Ureter (tissue), 1 donor: ENCODE data around the gene PCSK5. TPM values are rescaled to one million over a fixed set of nuclear protein-coding genes. Genes with fewer than 3 reads are reported as not detected.

ENCODE experiments used
- DNase-seq: peaks from one replicate; pipeline ENCODE4 v3.0.0-alpha.2; 2020; ENCODE audit warnings: low spot score
- total RNA-seq: library from RNA; stranded (reverse); gene quantifications from one replicate; pipeline ENCODE4 v1.2.4, GENCODE V29; 2023
- donor health status: DM: yes; HTN: yes; CAD: no.

PCSK5 gene
- total RNA-seq, 1 donor from 2014 or later: 13.8 TPM

DNA sequence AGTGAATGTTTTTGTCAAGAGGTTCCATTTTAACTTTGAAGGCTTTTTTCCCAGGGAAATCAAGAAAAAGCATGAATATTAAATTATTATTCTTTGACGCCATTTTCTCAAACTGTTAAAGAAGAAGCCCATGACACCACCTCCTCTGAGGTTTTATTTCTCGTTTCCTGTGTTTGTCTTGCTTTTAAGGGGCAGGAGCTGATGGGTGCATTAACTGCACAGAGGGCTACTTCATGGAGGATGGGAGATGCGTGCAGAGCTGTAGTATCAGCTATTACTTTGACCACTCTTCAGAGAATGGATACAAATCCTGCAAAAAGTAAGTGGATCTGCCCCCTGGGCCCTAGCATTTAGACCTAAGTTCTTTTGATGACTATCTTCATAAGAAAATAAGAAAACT is 298.4 kb downstream of the PCSK5 start:
- DNase-seq: no peak

GRCh38 chr9:76191493-76191892 is 301.0 kb downstream of the PCSK5 start:
- no peak for DNase-seq

GRCh38 chr9:76192013-76192412 is 301.5 kb downstream of the PCSK5 start:
- DNase-seq: no peak

GRCh38 chr9:76194896-76195295 is 304.4 kb downstream of the PCSK5 start:
- DNase-seq: no peak

DNA sequence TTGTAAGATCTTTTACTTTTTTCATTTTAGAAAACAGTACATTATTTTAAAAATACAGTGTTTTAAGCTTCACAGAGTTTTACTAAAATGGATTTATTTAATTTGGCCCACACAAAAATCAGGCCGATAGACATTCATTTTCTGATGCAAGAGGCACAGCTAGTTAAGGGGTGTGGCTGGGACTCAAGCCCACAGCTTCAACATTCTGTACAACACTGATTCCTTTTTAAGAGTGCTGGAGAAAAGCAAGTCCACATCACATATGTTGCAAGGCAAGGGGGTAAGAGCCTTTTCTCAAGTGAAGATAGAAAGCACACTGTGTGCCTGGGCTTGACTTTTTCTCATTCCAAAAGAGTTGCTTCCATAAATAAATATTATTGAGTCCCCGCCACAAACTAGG is 307.9 kb downstream of the PCSK5 start:
- DNase-seq: no peak

DNA sequence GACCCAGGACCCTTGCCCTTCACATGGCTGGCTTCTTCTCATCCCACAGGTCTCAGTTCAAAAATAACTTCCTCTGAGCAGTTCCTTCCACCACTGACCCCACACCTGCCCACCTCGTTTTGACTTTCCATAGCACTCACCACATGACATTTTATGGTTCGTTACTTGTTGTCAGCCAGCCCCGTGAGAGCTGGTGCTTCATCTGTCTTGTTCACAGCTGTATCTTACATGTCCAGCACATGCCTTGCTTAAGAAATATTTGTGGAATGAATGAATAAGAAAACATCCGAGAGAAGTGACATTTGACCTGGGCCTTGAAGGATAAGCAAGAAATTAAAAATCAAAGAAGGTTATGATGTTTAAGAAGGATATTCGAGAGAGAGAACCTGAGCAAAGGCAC is 309.8 kb downstream of the PCSK5 start:
- no peak for DNase-seq

GRCh38 chr9:76200745-76201144 is 310.3 kb downstream of the PCSK5 start:
- no peak for DNase-seq

DNA sequence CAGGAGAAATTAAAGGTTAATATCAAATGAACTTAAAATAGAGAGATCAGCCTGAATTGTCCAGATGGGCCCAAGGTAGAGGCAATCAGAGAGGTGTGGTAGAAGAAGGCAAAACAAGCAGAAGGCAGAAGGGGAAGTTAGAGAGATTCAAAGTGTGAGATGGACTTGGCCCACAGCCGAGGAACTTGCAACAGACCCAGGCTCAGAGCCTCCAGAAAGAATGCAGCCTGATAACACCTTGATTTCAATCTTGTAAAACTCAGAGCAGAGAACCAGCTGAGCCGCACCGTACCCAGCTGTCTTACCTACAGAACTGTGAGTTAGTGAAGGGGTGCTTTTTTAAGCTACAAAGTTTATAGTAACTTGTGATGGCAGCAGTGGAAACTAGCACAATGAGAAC is 312.9 kb downstream of the PCSK5 start:
- peak; percentile 63 for DNase-seq

- no peak for DNase-seq
These were observed 316.3 kb downstream of the PCSK5 start for GRCh38 chr9:76206821-76207220.

- DNase-seq: no peak
These were observed 323.3 kb downstream of the PCSK5 start for GRCh38 chr9:76213751-76214150.

GRCh38 chr9:76215066-76215465 is 324.6 kb downstream of the PCSK5 start:
- no peak for DNase-seq

- DNase-seq: no peak
These were observed 325.7 kb downstream of the PCSK5 start for GRCh38 chr9:76216161-76216649.

GRCh38 chr9:76218117-76218885 is 327.8 kb downstream of the PCSK5 start:
- DNase-seq: no peak

DNA sequence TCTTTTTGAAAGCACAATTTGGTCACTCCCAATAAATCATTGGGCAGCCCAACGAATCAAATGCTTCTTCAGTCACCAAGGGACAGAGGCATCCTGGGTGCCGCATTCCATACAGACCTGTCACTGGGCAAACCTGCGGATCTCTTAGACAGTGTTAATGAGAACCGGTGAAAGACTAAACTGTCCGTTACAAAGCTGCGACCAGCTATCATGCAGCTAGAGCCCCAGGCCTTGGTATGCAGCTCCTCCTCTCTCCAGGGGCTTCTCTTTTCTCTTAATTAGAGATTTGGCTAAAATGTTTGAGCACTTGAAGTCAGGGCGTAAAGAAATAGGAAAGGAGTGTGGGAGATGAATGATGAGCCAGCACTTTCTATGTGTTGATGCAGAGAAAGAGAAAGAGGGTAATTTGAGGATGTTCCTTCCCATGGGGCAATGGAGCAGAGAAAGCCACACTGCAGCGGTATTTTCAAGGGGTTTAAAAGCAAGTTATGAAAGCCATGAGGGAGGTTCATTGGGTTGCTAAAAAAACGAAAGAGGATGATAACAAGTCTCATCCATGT is 328.5 kb downstream of the PCSK5 start:
- no peak for DNase-seq

DNA sequence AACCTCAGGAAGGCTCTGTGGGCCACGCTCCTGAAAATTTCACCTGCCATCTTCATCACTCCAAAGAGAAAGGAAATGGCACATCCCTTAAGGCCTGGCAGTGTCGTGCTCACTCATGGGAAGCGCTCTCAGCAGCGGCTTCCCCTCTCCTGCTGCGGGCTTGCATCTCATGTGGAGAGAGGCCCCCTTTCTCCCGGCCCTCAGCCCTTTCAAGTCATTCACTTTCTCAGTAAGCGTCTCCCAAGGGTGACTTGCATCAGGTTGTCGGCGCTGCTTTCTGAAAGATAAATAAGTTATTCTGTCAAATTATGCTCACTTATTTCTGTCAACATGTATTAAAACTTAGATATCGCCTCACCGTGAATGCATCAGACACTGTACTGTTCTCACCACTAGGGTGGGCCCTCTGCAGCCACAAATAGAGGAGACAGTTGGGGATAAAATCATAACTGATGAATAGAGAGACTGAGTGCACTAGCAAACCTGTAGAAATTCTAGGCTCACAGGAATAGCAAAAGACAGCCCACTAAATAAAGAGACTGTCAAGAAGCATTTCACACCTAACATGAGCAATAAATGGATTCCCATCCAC is 329.2 kb downstream of the PCSK5 start:
- no peak for DNase-seq

DNA sequence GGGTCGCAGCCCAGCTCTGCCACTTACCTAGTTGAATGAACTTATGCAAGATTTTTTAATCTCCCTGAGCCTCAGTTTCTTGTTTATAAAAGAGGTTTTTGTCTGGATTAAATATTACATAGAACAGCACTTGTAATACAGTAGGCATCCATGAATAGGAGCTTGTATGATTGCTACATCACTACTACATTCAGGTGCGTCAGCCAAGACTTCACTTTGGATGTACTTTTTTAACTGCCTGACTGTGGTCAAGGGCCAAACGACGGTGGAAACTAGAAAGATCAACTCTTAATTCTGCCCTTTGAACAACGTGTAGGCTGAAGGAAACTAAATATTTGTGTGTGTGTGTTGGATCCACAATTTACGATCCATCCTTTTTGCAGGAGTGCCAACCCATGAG is 330.9 kb downstream of the PCSK5 start:
- no peak for DNase-seq

GRCh38 chr9:76223749-76224340 is 333.4 kb downstream of the PCSK5 start:
- DNase-seq: no peak

GRCh38 chr9:76227156-76227555 is 336.7 kb downstream of the PCSK5 start:
- DNase-seq: no peak

DNA sequence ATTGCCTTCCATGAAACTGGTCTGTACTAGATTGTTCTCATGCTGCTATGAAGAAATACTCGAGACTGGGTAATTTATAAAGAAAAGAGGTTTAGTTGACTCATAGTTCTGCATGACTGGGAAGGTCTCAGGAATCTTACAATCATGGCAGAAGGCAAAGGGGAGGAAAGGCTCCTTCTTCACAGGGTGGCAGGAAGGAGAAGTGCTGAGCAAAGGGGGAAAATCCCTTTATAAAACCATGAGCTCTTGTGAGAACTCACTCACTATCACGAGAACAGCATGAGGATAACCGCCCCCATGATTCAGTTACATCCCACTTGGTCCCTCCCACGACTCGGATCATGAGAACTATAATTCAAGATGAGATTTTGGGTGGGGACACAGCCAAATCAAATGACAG is 340.5 kb downstream of the PCSK5 start:
- DNase-seq: no peak

DNA sequence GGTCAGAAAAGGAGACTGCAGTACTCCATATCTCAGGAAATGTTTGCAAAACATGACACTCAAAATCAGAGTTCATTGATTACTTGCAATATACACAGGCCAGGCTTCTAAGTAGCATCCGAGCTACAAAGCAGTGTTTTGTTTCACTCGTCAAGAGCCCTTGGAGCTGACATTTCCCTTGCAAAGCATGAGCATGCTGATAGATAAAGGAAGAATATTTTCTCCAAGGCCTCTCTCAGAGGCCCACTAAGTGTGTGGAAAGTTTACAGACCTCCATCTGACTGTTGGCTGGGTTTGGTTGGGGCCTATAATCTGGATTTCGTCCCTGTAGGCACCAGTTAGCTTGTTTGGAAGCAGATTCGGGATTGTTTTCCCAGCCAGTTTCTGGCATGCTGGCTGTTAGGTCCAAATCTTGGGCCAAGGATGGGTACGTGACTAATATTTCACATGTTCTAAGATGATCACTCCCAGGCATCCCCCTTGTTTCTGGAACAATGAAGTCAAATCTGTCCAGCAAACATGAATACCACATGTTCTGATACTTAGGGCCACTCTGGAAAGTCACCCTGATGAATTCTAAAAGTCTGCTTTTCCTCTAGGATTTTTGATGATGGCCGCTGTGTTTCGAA is 342.5 kb downstream of the PCSK5 start:
- no peak for DNase-seq

- no peak for DNase-seq
These were observed 350.1 kb downstream of the PCSK5 start for GRCh38 chr9:76240578-76240977.

DNA sequence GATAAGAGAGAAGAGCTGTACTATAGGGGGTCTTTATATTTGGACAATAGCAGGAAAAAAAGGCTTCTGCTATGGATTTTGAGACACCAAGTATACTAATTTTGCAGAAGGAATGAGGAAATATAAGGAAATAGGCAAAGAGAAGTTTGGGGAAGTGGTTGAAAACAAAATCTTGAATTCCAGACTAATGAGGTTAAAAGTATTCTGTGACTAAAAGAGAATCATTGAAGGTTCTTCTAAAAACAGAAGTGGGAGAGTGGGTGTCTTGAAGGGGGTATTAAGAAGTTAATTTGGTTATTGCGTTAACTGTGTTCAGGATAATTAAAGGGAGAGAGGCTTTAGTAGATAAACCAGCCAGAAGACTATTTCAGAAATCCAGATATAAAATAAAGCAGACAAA is 355.0 kb downstream of the PCSK5 start:
- no peak for DNase-seq
